BJ (cell line): Measurements from ENCODE around the gene NALCN. TPM values are rescaled to one million over a fixed set of nuclear protein-coding genes. Genes with fewer than 3 reads are reported as not detected.

Experiments
- CTCF ChIA-PET: fragments of 350-600 bp; formaldehyde crosslinking; extraction: SDS; loops from one replicate; lab custom pipeline; 2021; ENCODE audit warnings: antibody characterized with exemption, inconsistent platforms; lab: Yijun Ruan, JAX
- POLR2A ChIA-PET: fragments of 300-600 bp; sonication (Branson Sonifier 250); formaldehyde crosslinking; extraction: SDS; loops from one replicate; lab custom pipeline; 2021; ENCODE audit warnings: antibody characterized with exemption; lab: Charles Lee
- DNase-seq: peaks from one replicate; pipeline ENCODE4 v3.0.0-alpha.2; 2011; ENCODE audit warnings: low read depth
- H3K27me3 ChIP-seq: 2 replicates; pipeline ENCODE4 v1.6.0; 2011; ENCODE audit warnings: low read length; ENCODE audit not compliant: control insufficient read depth, insufficient read depth
- H3K36me3 ChIP-seq: 2 replicates; pipeline ENCODE4 v1.5.1; 2011; ENCODE audit warnings: low read length; ENCODE audit not compliant: control insufficient read depth, insufficient read depth
- H3K4me3 ChIP-seq: 2 replicates; pipeline ENCODE4 v1.5.1; 2011; ENCODE audit warnings: low read depth, mild to moderate bottlenecking, control low read depth, low read length
- polyA plus RNA-seq: library from polyadenylated mRNA; depleted of rRNA; stranded (reverse); fragments of >200 nt; gene quantifications from 2 replicates; pipeline ENCODE4 v1.2.3, GENCODE V29; 2011
- TF ChIP-seq, protein P1 (sequence below): IDR thresholded peaks from 2 replicates; pipeline ENCODE4 v1.5.1; 2011; ENCODE audit warnings: low read depth, mild to moderate bottlenecking, control low read depth, inconsistent platforms, low read length, moderate library complexity; ENCODE audit not compliant: insufficient read depth

The NALCN gene
- polyA plus RNA-seq, 1 experiment, result 2.9 TPM

DNA sequence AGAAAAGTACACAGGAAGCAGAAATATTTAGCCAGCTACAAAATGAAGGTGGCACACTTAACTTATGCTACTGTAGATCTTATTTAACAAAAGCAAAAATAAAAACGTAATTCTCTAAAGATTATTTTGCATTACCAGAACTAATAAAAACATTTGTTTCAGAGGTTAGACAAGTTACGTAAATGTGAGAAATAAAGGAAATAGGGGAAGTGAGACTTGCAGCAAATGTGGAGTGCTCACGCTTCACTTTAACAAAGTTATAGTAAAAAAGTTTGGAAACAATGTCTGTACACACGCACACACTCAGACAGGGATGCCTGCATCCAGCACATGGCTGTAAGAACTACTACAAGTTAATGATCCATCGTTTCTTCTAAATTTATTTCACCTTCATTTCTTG lies 83.7 kb downstream of the NALCN start:
- CTCF ChIA-PET, result no interaction called here
- TF ChIP-seq, protein P1, sequence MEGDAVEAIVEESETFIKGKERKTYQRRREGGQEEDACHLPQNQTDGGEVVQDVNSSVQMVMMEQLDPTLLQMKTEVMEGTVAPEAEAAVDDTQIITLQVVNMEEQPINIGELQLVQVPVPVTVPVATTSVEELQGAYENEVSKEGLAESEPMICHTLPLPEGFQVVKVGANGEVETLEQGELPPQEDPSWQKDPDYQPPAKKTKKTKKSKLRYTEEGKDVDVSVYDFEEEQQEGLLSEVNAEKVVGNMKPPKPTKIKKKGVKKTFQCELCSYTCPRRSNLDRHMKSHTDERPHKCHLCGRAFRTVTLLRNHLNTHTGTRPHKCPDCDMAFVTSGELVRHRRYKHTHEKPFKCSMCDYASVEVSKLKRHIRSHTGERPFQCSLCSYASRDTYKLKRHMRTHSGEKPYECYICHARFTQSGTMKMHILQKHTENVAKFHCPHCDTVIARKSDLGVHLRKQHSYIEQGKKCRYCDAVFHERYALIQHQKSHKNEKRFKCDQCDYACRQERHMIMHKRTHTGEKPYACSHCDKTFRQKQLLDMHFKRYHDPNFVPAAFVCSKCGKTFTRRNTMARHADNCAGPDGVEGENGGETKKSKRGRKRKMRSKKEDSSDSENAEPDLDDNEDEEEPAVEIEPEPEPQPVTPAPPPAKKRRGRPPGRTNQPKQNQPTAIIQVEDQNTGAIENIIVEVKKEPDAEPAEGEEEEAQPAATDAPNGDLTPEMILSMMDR, result no peak
- H3K36me3 ChIP-seq, result no peaks in the 10 kb centered on the region
- peaks cover 1% of the 10 kb centered on the region; the same call in 1 of the 2 replicates for H3K27me3 ChIP-seq
- H3K4me3 ChIP-seq, result no peak overlapping the region
- DNase-seq, result no peak
- POLR2A ChIA-PET, result no interaction called here

DNA sequence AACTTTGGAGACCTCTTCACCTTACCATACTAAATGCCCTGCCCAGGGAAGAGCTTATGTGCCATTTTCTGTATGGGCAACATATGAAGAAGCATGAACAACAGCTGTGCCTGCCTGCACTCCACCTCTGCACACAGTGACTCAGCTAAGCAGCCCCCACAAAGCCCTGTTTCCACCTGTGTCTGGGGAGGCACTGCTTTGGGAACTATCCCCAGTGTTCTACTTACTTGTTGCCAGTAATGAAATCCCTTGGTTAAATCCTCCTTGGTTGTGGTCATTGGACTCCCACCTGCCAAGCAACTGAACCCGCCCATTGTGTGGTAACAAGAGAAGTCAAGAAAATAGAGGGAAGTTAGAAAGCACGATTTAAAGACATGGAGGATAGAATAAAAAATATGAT lies 84.6 kb downstream of the NALCN start:
- ChIA-PET CTCF (no interaction called here), POLR2A (no interaction called here)
- no peak for DNase-seq
- TF ChIP-seq, protein P1, result no peak
- Histone ChIP-seq H3K4me3 (no peak overlapping the region), H3K36me3 (no peaks in the 10 kb centered on the region), H3K27me3 (peaks cover 1% of the 10 kb centered on the region; the same call in 1 of the 2 replicates)

DNA sequence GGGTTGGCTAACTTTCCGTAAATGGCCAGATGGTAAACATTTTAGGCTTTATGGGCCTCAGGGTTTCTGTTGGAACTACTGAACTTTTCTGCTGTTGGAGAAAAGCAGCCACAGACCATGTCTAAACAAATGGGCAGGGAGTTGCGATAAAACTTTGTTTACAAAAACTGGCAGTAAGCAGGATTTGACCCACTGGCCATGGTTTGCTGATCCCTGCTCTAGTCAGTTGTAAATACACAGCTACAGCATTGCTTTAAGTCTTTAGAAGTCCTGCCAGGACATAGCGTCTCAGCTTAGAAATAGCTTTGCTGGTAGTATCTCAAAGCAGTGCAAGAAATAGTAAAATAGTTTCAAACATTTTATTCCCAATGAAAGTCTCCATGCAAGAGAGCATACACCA lies 88.4 kb downstream of the NALCN start:
- Histone ChIP-seq H3K27me3 (no peaks in the 10 kb centered on the region; the same call in 1 of the 2 replicates), H3K4me3 (no peak overlapping the region), H3K36me3 (no peaks in the 10 kb centered on the region)
- ChIA-PET CTCF (no interaction called here), POLR2A (no interaction called here)
- DNase-seq, result no peak
- TF ChIP-seq, protein P1, result no peak

DNA sequence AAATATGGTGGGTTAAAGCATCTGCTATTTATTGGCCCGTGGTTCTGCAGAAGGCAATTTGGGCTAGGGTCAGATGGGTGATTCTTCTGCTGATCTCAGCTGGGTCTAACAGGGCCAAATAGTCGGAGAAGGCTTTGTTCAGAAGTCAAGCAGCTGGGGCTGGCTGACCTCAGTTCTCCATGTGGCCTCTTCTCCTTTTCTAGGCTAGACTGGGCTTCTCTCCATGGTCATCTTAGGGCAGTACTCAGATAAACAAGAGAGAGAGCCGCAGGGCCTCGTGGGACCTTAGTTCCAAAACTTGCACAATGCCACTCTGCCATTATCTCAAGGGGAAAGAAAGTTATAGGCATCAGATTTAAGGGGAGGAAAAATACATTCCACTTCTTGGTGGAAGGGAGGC lies 89.6 kb downstream of the NALCN start:
- no peaks in the 10 kb centered on the region for H3K36me3 ChIP-seq
- POLR2A ChIA-PET, result no interaction called here
- no peak for DNase-seq
- no peaks in the 10 kb centered on the region; the same call in 1 of the 2 replicates for H3K27me3 ChIP-seq
- H3K4me3 ChIP-seq, result no peak overlapping the region
- TF ChIP-seq, protein P1, result no peak
- CTCF ChIA-PET, result interaction anchor here (1.0 to 1.2 kb wide), 2 partner anchors 12 to 171 kb away, joined by 3 to 4 read pairs; no protein-coding TSS in a partner anchor

DNA sequence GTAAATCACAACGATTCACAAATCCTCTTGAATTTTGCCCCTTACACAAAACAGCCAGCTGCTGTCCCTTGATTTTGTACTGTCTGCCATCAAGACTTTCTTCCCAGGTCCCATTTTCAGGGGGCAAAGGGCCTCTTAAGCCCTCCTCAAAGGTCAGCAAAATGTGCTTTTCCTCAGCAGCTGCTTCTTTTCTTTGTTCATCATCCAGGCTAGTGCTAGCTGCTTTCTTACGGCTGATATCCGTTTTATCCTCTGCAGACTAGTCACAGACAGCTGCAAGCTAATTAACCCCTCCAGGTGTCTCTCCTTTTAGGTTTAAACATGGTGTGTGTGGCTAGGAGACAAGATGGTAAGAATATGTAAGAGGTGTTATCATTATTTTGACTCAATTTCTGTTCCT lies 90.9 kb downstream of the NALCN start:
- Histone ChIP-seq H3K36me3 (no peaks in the 10 kb centered on the region), H3K27me3 (no peaks in the 10 kb centered on the region; the same call in 1 of the 2 replicates), H3K4me3 (no peak overlapping the region)
- ChIA-PET POLR2A (no interaction called here), CTCF (no interaction called here)
- TF ChIP-seq, protein P1, result no peak
- no peak for DNase-seq
